ENCODE results near the gene AP3D1.

The AP3D1 gene

GRCh38 chr19:2181633-2181997 lies 30.2 kb upstream of the AP3D1 start:
- DNase-seq (ENCODE audit: low read depth in 2 of 2) = no peak

DNA sequence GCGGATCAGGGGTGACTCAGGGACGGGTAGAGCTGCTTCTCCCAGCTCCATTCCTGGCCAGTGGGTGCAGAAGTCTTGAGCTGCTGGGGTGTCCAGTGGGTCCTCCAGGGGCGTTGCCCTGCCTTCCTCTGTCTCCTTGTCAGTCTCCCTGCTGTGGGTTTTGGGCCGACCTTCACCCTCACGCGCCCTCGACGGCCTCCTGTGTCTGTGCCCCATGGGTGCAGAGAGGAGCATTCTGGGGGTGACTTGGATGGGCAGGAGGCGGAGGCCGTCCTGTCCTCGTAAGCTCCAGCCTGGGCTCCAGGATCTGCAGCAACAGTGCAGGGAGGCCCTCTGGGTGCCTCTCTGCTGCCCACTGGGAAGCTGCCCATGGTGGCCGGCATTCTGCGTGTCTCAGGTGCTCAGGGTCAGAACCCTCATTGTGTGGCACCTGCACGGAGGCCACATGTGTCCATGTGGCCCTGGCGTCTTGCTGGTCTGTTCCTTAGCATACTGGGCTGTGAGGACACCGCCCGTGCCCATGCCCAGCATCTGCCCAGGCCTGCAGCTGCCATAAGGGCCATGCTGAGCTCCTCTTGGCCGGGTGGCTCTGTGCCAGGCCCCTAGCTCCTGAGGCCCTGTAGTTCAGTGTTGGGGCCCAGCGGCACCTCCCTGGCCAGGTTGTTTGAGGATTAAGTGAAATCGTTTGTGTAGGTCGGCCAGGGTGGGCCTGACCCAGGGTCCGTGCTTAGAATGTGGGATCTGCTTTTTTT lies 29.7 kb upstream of the AP3D1 start:
- DNase-seq (ENCODE audit: low read depth in 2 of 2) = no peak

- no peak for DNase-seq (ENCODE audit: low read depth in 2 of 2)
These were observed 28.7 kb upstream of the AP3D1 start for GRCh38 chr19:2180114-2180513.

DNA sequence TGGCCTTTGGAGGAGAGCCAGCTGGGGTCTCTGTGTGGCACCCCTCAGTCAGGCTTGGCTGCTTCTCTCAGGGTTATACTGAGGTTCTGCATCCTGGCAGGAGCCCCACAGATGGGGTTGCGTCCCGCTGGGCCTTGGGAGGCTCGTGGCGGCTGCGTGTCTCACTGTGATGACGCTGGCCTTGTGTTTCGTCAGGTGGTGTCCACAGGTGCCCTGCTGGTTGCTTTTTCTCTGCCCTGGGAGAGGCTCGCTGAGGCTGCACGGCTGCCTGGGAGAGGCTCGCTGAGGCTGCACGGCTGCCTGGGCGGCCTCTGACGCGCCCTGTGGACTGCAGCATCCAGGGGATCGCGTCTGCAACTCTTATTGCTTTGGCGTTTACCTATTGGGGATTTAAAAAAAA lies 27.7 kb upstream of the AP3D1 start:
- no peak for DNase-seq (ENCODE audit: low read depth in 2 of 2)

DNA sequence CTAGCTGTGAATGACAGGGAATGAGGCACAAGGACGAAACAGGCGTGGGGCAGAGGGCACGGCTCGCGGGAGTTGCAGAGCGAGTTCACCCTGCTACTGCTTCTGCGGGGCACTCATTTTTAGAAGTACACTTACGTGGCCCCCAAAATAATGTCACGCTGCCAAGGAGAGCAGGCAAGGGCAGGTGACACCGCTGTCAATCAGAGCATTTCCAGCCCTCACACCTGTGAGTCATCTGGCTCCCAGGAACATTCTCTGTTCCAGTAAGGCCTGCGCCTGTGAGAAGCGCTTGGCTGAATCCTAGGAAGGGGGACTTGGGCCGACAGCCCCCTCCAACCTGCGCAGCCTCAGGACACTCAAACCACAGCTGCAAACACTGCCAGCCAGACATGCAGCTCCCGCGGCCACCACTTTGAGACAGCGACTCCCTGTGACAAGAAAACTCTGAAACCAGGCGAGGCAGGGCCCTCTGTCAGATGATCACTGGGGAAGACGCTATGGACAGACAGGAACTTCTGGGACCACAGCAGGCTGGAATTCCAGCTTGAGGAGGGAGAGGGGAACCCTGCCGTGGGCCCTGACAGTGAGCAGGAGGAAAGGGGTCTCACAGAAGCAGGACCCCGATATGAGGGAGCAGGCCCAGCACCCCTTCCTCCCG lies 25.1 kb upstream of the AP3D1 start:
- DNase-seq (ENCODE audit: low read depth in 2 of 2) = no peak

GRCh38 chr19:2175742-2176141 lies 24.4 kb upstream of the AP3D1 start:
- DNase-seq (ENCODE audit: low read depth in 2 of 2) = no peak

GRCh38 chr19:2173767-2174577 lies 22.6 kb upstream of the AP3D1 start:
- DNase-seq (ENCODE audit: low read depth in 2 of 2) = no peak

DNA sequence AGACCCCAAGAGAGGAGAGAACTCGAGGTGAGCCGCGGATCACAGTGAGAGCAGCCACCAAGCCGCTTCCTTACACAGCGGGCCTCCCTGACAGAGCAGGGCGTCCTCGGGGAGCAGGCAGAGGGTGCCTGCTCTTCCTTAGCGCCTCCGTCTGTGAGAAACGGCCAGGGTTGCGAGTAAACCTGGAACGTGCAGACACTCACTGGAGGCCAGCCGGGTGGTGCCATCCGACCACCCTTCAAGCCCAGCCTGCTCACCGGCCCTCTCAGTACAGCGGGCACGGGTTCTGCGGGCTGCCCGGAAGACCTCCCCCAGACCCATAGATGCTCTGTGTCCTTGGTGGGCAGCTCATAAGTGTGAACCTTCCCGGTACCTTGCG lies 22.0 kb upstream of the AP3D1 start:
- no peak for DNase-seq (ENCODE audit: low read depth in 2 of 2)

GRCh38 chr19:2171349-2172145 lies 20.2 kb upstream of the AP3D1 start:
- peak; percentile 81 to 87 for DNase-seq (ENCODE audit: low read depth in 2 of 2)

DNA sequence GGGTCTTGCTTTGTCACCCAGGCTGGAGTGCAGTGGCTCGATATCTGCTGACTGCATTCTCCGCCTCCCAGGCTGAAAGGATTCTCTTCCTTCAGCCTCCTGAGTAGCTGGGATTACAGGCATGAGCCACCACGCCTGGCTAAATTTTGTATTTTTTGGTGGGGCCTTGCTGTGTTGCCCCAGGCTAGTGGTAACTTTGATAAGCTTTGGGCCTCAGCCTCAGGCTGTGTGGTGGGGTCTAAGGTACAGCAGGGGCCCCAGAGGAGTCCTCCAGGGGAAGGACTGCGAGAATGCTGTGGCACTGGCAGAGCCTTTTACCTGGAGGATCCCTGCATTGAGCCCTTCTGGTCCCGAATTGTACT lies 19.6 kb upstream of the AP3D1 start:
- no peak for DNase-seq (ENCODE audit: low read depth in 2 of 2)

- DNase-seq (ENCODE audit: low read depth in 2 of 2) = no peak
These were observed 18.9 kb upstream of the AP3D1 start for GRCh38 chr19:2170219-2170618.

- peak; percentile 73 to 84 for DNase-seq (ENCODE audit: low read depth in 2 of 2)
These were observed 17.5 kb upstream of the AP3D1 start for GRCh38 chr19:2168619-2169424.

- DNase-seq (ENCODE audit: low read depth in 2 of 2) = peak in 1 of 2 donors; percentile 36
These were observed 16.7 kb upstream of the AP3D1 start for GRCh38 chr19:2167896-2168618.

- DNase-seq (ENCODE audit: low read depth in 2 of 2) = no peak
These were observed 15.7 kb upstream of the AP3D1 start for GRCh38 chr19:2166741-2167738.

DNA sequence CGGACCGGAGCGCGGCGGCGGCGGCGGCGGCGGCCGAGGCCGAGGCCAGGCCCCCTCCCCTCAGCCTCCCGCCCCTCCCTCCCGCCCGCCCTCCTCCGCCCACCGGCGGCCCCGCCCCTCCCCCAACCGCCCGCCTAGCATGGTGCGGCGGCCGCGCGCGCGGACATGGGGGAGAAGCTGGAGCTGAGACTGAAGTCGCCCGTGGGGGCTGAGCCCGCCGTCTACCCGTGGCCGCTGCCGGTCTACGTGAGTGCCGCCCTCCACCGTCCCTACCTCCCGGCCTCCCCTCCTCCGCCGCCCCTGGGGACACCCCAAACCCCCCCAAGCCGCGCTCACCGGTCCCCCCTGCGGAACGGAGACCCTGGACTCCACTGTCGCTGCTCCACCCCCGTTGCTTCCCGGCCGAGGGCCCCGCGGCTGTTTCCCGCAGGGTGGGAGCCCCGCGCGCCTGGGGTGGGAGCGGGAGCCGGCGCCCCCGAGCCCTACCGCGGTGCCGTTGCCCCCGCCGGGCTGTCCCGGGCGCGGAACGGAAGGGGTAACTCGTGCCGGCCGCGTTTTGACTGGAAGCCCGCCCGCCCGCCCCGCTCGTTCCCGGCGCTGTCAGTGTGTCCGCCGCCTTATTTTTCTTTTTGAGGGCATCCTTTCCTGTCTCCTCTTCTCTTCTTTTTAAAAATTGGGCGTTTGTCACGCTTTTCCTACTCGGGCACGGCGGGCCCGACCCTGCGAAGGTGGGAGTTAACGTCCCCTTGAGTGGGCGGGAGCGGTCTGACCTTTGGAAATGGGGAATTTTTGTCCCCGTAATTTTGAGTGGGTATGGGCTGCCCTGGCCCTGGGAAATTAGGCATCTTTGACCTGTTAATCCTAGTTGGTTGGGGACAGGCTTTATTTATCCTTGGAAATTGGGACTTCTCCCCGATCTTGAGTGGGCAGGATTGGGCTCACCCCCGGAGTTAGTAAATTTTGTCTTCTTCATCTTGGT lies 12.9 kb upstream of the AP3D1 start:
- no peak for DNase-seq (ENCODE audit: low read depth in 2 of 2)

GRCh38 chr19:2160379-2160778 lies 9.0 kb upstream of the AP3D1 start:
- no peak for DNase-seq (ENCODE audit: low read depth in 2 of 2)

DNA sequence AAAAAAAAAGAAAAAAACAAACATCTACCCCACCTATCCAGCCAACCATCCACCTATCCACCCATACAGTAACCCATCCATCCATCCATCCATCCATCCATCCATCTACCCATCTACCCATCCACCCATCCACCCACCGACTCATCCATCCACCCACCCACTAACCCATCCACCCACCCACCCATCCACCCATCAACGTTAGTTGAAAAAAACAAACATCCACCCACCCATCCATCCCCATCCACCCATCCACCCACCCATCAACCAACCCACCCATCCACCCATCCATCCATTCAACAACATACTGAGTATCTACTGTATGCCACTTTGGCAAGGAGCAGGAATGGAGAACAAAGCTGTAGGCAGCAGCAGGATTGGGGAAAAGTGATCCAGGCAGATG lies 6.1 kb upstream of the AP3D1 start:
- no peak for DNase-seq (ENCODE audit: low read depth in 2 of 2)

- no peak for DNase-seq (ENCODE audit: low read depth in 2 of 2)
These were observed 3.3 kb upstream of the AP3D1 start for GRCh38 chr19:2154587-2155075.
